HEK293 (cell line): ENCODE data around the gene RANBP10.

Experiments used
- CTCF ChIA-PET: fragments of 350-600 bp; formaldehyde crosslinking; extraction: SDS; loops from one replicate; lab custom pipeline; 2021; ENCODE audit warnings: antibody characterized with exemption; lab: Yijun Ruan, JAX
- POLR2A ChIA-PET: fragments of 300-600 bp; formaldehyde crosslinking; extraction: SDS; loops from one replicate; lab custom pipeline; 2020; ENCODE audit warnings: antibody characterized with exemption, inconsistent platforms; lab: Yijun Ruan, JAX
- H3K27ac ChIP-seq: fragments of 200-500 bp; sonication (Bioruptor generic); 2 replicates; pipeline ENCODE4 v1.5.1; 2014; ENCODE audit warnings: low read depth, low read length, control low read depth, inconsistent platforms; ENCODE audit errors: extremely low read depth
- H3K36me3 ChIP-seq, 2 experiments: fragments of 200-500 bp in 1 of 2; sonication (Bioruptor generic) in 1 of 2; 1 replicate in 1 of 2; 2 replicates in 1 of 2; pipeline ENCODE4 v1.5.1; 2014 to 2017; ENCODE audit warnings: inconsistent platforms in 2 of 2, low read length in 2 of 2; ENCODE audit not compliant: control insufficient read depth in 2 of 2, insufficient read depth in 1 of 2
- H3K4me1 ChIP-seq: fragments of 200-500 bp; sonication (Bioruptor generic); 2 replicates; pipeline ENCODE4 v1.5.1; 2014; ENCODE audit warnings: mild to moderate bottlenecking, low read length, inconsistent platforms; ENCODE audit not compliant: control insufficient read depth, insufficient read depth
- H3K4me3 ChIP-seq: 2 replicates; pipeline ENCODE4 v1.5.1; 2011; ENCODE audit warnings: low read depth, mild to moderate bottlenecking, control low read depth, low read length, moderate library complexity
- H3K9me3 ChIP-seq: fragments of 200-500 bp; sonication (Bioruptor generic); 2 replicates; pipeline ENCODE4 v1.5.1; 2014; ENCODE audit warnings: low read depth, low read length, inconsistent platforms; ENCODE audit not compliant: control insufficient read depth, insufficient read depth
- BCL11B ChIP-seq: fragments of 450-650 bp; formaldehyde crosslinking; IDR thresholded peaks from 2 replicates; pipeline ENCODE4 v1.5.1; 2016; ENCODE audit warnings: low read depth, missing biosample characterization, missing genetic modification characterization
- KLF7 ChIP-seq: fragments of 450-650 bp; formaldehyde crosslinking; IDR thresholded peaks from 2 replicates; pipeline ENCODE4 v1.5.1; 2016; ENCODE audit warnings: missing biosample characterization, missing genetic modification characterization, borderline replicate concordance
- OSR2 ChIP-seq: fragments of 450-650 bp; formaldehyde crosslinking; IDR thresholded peaks from 2 replicates; pipeline ENCODE4 v1.5.1; 2016; ENCODE audit warnings: missing biosample characterization, missing genetic modification characterization
- PRDM10 ChIP-seq: fragments of 450-650 bp; formaldehyde crosslinking; IDR thresholded peaks from 2 replicates; pipeline ENCODE4 v1.5.1; 2016; ENCODE audit warnings: missing biosample characterization, missing genetic modification characterization
- ZBTB21 ChIP-seq: fragments of 450-650 bp; formaldehyde crosslinking; IDR thresholded peaks from 2 replicates; pipeline ENCODE4 v1.5.1; 2017; ENCODE audit warnings: missing biosample characterization, missing genetic modification characterization
- ZBTB6 ChIP-seq: fragments of 450-650 bp; formaldehyde crosslinking; IDR thresholded peaks from 2 replicates; pipeline ENCODE4 v1.5.1; 2017; ENCODE audit warnings: missing biosample characterization, missing genetic modification characterization
- ZNF138 ChIP-seq: fragments of 450-650 bp; formaldehyde crosslinking; IDR thresholded peaks from 2 replicates; pipeline ENCODE4 v1.5.1; 2016; ENCODE audit warnings: missing biosample characterization, missing genetic modification characterization, borderline replicate concordance
- ZNF146 ChIP-seq: fragments of 450-650 bp; formaldehyde crosslinking; IDR thresholded peaks from 2 replicates; pipeline ENCODE4 v1.5.1; 2016; ENCODE audit warnings: missing biosample characterization, missing genetic modification characterization
- ZNF18 ChIP-seq: fragments of 450-650 bp; formaldehyde crosslinking; IDR thresholded peaks from 2 replicates; pipeline ENCODE4 v1.5.1; 2016; ENCODE audit warnings: missing biosample characterization, missing genetic modification characterization
- ZNF184 ChIP-seq: fragments of 450-650 bp; IDR thresholded peaks from 2 replicates; pipeline ENCODE4 v1.5.1; 2018; ENCODE audit warnings: missing biosample characterization, mild to moderate bottlenecking, missing genetic modification characterization
- ZNF214 ChIP-seq: fragments of 450-650 bp; formaldehyde crosslinking; IDR thresholded peaks from 2 replicates; pipeline ENCODE4 v1.5.1; 2017; ENCODE audit warnings: missing biosample characterization, mild to moderate bottlenecking, missing genetic modification characterization, borderline replicate concordance
- ZNF248 ChIP-seq: fragments of 450-650 bp; formaldehyde crosslinking; IDR thresholded peaks from 2 replicates; pipeline ENCODE4 v1.5.1; 2017; ENCODE audit warnings: missing biosample characterization, missing genetic modification characterization
- ZNF513 ChIP-seq: fragments of 450-650 bp; IDR thresholded peaks from 2 replicates; pipeline ENCODE4 v1.5.1; 2018; ENCODE audit warnings: missing biosample characterization, missing genetic modification characterization
- ZNF561 ChIP-seq: fragments of 450-650 bp; IDR thresholded peaks from 2 replicates; pipeline ENCODE4 v1.5.1; 2018; ENCODE audit warnings: missing biosample characterization, missing genetic modification characterization, borderline replicate concordance
- ZNF596 ChIP-seq: fragments of 450-650 bp; IDR thresholded peaks from 2 replicates; pipeline ENCODE4 v1.5.0; 2018; ENCODE audit warnings: missing biosample characterization, mild to moderate bottlenecking, missing genetic modification characterization, moderate library complexity
- ZNF645 ChIP-seq: fragments of 450-650 bp; formaldehyde crosslinking; IDR thresholded peaks from 2 replicates; pipeline ENCODE4; 2016; ENCODE audit warnings: missing biosample characterization, missing genetic modification characterization
- ZNF658 ChIP-seq: fragments of 450-650 bp; formaldehyde crosslinking; IDR thresholded peaks from 2 replicates; pipeline ENCODE4; 2016; ENCODE audit warnings: missing biosample characterization, missing genetic modification characterization
- ZNF677 ChIP-seq: fragments of 450-650 bp; IDR thresholded peaks from 2 replicates; pipeline ENCODE4 v1.5.0; 2018; ENCODE audit warnings: missing biosample characterization, mild to moderate bottlenecking, missing genetic modification characterization, moderate library complexity
- ZNF701 ChIP-seq: fragments of 450-650 bp; formaldehyde crosslinking; IDR thresholded peaks from 2 replicates; pipeline ENCODE4 v1.5.1; 2016; ENCODE audit warnings: missing biosample characterization, missing genetic modification characterization
- ZNF747 ChIP-seq: fragments of 450-650 bp; formaldehyde crosslinking; IDR thresholded peaks from 2 replicates; pipeline ENCODE4 v1.5.1; 2016; ENCODE audit warnings: missing biosample characterization, missing genetic modification characterization
- ZNF76 ChIP-seq: fragments of 450-650 bp; formaldehyde crosslinking; IDR thresholded peaks from 2 replicates; pipeline ENCODE4; 2016; ENCODE audit warnings: low read depth, missing biosample characterization, missing genetic modification characterization, borderline replicate concordance
- ZNF776 ChIP-seq: fragments of 450-650 bp; formaldehyde crosslinking; IDR thresholded peaks from 2 replicates; pipeline ENCODE4 v1.5.0; 2017; ENCODE audit warnings: missing biosample characterization, missing genetic modification characterization, borderline replicate concordance

RANBP10 gene

GRCh38 chr16:67782567-67783352 lies 23.6 kb downstream of the RANBP10 start (continued):
- TF ChIP-seq ZBTB6 (tag by site-specific recombination) = peak; percentile 26; the same call in 1 of the 2 replicates
- peak; percentile 28; the same call in 1 of the 2 replicates for TF ChIP-seq KLF7
- no peak for TF ChIP-seq ZNF658 (tag by site-specific recombination)
- TF ChIP-seq OSR2 (tag by site-specific recombination) = peak; percentile 94
- TF ChIP-seq ZNF596 (tag by site-specific recombination) = peak; percentile 64
- no peak for TF ChIP-seq ZNF677 (tag by site-specific recombination)
- TF ChIP-seq, all 188 proteins: peak for 20

- ChIA-PET POLR2A (interaction anchor here (0.6 to 1.4 kb wide), 3 partner anchors 25 to 288 kb away, joined by 4 to 5 read pairs (median 4); partner anchors contain the start of genes RANBP10 and TSNAXIP1), CTCF (no interaction called here)
- no peaks in the 10 kb centered on the region for H3K9me3 ChIP-seq
- H3K27ac ChIP-seq = no peak overlapping the region
- no peak overlapping the region for H3K4me3 ChIP-seq
- TF ChIP-seq ZBTB21 (no peak), ZNF701 (no peak), ZNF18 (tag by site-specific recombination) (no peak), ZNF645 (no peak), ZNF248 (no peak), ZNF214 (tag by site-specific recombination) (no peak), BCL11B (tag by site-specific recombination) (no peak), ZNF76 (tag by site-specific recombination) (no peak), ZNF184 (tag by site-specific recombination) (no peak), ZNF138 (no peak), ZNF776 (tag by site-specific recombination) (no peak), ZNF146 (no peak), ZNF513 (no peak), ZNF747 (tag by site-specific recombination) (no peak), ZNF561 (tag by site-specific recombination) (no peak), PRDM10 (tag by site-specific recombination) (no peak)
- H3K4me1 ChIP-seq = peaks cover 5% of the 10 kb centered on the region
- peaks cover 0 to 4% of the 10 kb centered on the region in 2 experiments; a peak in 2 of 3 replicates for H3K36me3 ChIP-seq
Measured at GRCh38 chr16:67781565-67781921, 24.8 kb downstream of the RANBP10 start.
